Gastrocnemius medialis (tissue), 4 donors: ENCODE results near the gene HLCS.

Source experiments
- CTCF ChIP-seq, 5 experiments: fragments of 450-650 bp in 3 of 5; fragments of 200-600 bp in 2 of 5; sonication (generic) in 2 of 5; IDR thresholded peaks in 4 of 5; conservative IDR thresholded peaks in 1 of 5; 1 replicate in 4 of 5; 2 replicates in 1 of 5; pipeline ENCODE4 v1.5.1; 2016 to 2019; ENCODE audit warnings: antibody characterized with exemption in 5 of 5, mild to moderate bottlenecking in 3 of 5, moderate library complexity in 3 of 5
- POLR2A ChIP-seq, 2 donors: fragments of 450-650 bp; IDR thresholded peaks; one replicate each; pipeline ENCODE4 v1.6.1; 2017; ENCODE audit warnings: antibody characterized with exemption in 2 of 2, mild to moderate bottlenecking in 2 of 2, moderate library complexity in 2 of 2

GRCh38 chr21:36820176-36821031 is 146.1 kb downstream of the HLCS start:
- TF ChIP-seq CTCF (IDR thresholded peaks at IDR 0.05 in 4 of 5, conservative IDR thresholded peaks at IDR 0.05 in 1 of 5) (no peak), POLR2A (IDR thresholded peaks at IDR 0.05) (no peak)
